ENCODE data around the gene YIPF1.

DNA sequence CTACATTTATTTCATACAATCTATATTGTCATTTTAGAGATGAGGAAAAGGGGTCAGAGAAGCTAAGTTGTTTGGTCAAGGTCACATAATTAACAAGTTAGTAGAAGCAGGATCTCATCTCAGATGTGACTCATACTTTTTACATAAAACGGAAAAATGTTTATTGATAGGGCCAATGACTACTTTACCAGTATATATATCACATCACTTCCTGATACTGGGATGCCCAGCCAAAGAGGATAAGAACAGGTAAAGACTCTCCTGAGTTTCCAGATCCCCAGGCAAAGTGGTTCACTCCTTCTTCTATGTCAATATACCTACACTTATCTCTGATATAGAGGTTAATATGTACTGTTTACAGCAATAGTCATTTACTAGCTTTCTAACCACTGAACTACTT lies 21.0 kb downstream of the YIPF1 start:
- no peak for TF ChIP-seq YY1 (IDR thresholded peaks at IDR 0.05; ENCODE audit: insufficient read depth, insufficient read length)
- no peak for TF ChIP-seq ZNF274 (IDR thresholded peaks at IDR 0.05; ENCODE audit: low read depth, low read length)

All from NT2/D1 (cell line).